ENCODE data around the gene USP34. TPM values are rescaled to one million over a fixed set of nuclear protein-coding genes. Genes with fewer than 3 reads are reported as not detected.

Gene USP34
- total and polyA plus RNA-seq, 2 experiments from 2014 or later: 81.8 to 157 TPM

- peaks cover 10% of the 10 kb centered on the region; the same call in 1 of the 2 replicates for H4K20me1 ChIP-seq (replicated peaks; ENCODE audit: insufficient read depth)
- Mint-ChIP-seq H3K27ac (no peak overlapping the region), H3K36me3 (ENCODE audit: low read depth) (peaks cover 26% of the 10 kb centered on the region; the same call in 2 of the 3 replicates), H3K27me3 (ENCODE audit: insufficient read depth, low read depth, poor library complexity) (no peaks in the 10 kb centered on the region), H3K4me3 (no peak overlapping the region), H3K4me1 (peaks cover 9% of the 10 kb centered on the region; the same call in 2 of the 3 replicates), H3K9me3 (no peaks in the 10 kb centered on the region)
- no peak overlapping the region for H3K4me2 ChIP-seq
- DNase-seq (ENCODE audit: low spot score): no peak
- H3K79me2 ChIP-seq (replicated peaks; ENCODE audit: insufficient read depth): no peaks in the 10 kb centered on the region; the same call in 1 of the 2 replicates
- TF ChIP-seq CTCF (conservative IDR thresholded peaks at IDR 0.05; ENCODE audit: low read depth in 2 of 2): no peak
- TF ChIP-seq NANOG (IDR thresholded peaks at IDR 0.05; ENCODE audit: borderline replicate concordance): no peak
- no peak for TF ChIP-seq POLR2AphosphoS5 (IDR thresholded peaks at IDR 0.05; ENCODE audit: low read depth)
- TF ChIP-seq ETS1 (IDR thresholded peaks at IDR 0.05): no peak
- no peak for TF ChIP-seq ZNF114 (CRISPR knock-in tag; IDR thresholded peaks at IDR 0.05)
- TF ChIP-seq EZH2 (IDR thresholded peaks at IDR 0.05; ENCODE audit: low read depth, unreplicated experiment): no peak
- TF ChIP-seq STAT1 (IDR thresholded peaks at IDR 0.05; ENCODE audit: unreplicated experiment): no peak
- no peak for ATAC-seq
- H3K4me1 ChIP-seq (ENCODE audit: insufficient read depth): no peaks in the 10 kb centered on the region; the same call in 1 of the 2 replicates
- H3K36me3 ChIP-seq (ENCODE audit: insufficient read depth): peaks cover 10% of the 10 kb centered on the region; the same call in 1 of the 2 replicates
- H2AFZ ChIP-seq: no peak overlapping the region
- H3F3A ChIP-seq (replicated peaks; ENCODE audit: low read depth): no peaks in the 10 kb centered on the region
- no peak overlapping the region; the same call in 1 of the 2 replicates for H3K27ac ChIP-seq (ENCODE audit: low read depth)
- no peaks in the 10 kb centered on the region for H3K9me2 ChIP-seq (ENCODE audit: insufficient read depth)
- H3K4me3 ChIP-seq: no peak overlapping the region
- no peaks in the 10 kb centered on the region for H3K27me3 ChIP-seq (ENCODE audit: insufficient read depth)
Measured at GRCh38 chr2:61327173-61327572, 143.7 kb downstream of the USP34 start.

GRCh38 chr2:61326423-61326822, 144.5 kb downstream of the USP34 start:
- H4K20me1 ChIP-seq (replicated peaks; ENCODE audit: insufficient read depth): 0 out of 2 replicates have a peak, but pooled peaks cover 8% of the 10 kb centered on the region
- H3K4me3 ChIP-seq: no peak overlapping the region
- peaks cover 9% of the 10 kb centered on the region; the same call in 2 of the 3 replicates for H3K4me1 Mint-ChIP-seq
- H3K4me2 ChIP-seq: no peak overlapping the region
- peaks cover 18% of the 10 kb centered on the region; the same call in 1 of the 2 replicates for H3K36me3 ChIP-seq (ENCODE audit: insufficient read depth)
- H3K27ac ChIP-seq (ENCODE audit: low read depth): no peak overlapping the region
- no peak overlapping the region for H2AFZ ChIP-seq
- no peaks in the 10 kb centered on the region; the same call in 1 of the 2 replicates for H3K4me1 ChIP-seq (ENCODE audit: insufficient read depth)
- no peak overlapping the region for H3K4me3 Mint-ChIP-seq
- DNase-seq (ENCODE audit: low spot score) (peak; percentile 34), ATAC-seq (peak; percentile 75)
- no peak overlapping the region for H3K27ac Mint-ChIP-seq
- no peaks in the 10 kb centered on the region for H3F3A ChIP-seq (replicated peaks; ENCODE audit: low read depth)
- TF ChIP-seq JUNB (IDR thresholded peaks at IDR 0.05; ENCODE audit: unreplicated experiment) (no peak), POLR2AphosphoS5 (IDR thresholded peaks at IDR 0.05; ENCODE audit: low read depth) (no peak), EZH2 (IDR thresholded peaks at IDR 0.05; ENCODE audit: low read depth, unreplicated experiment) (no peak), EZH2phosphoT487 (IDR thresholded peaks at IDR 0.05; ENCODE audit: unreplicated experiment) (no peak), STAT1 (IDR thresholded peaks at IDR 0.05; ENCODE audit: unreplicated experiment) (no peak), CREB1 (CRISPR knock-in tag; IDR thresholded peaks at IDR 0.05; ENCODE audit: low read depth) (no peak), ETS1 (IDR thresholded peaks at IDR 0.05) (no peak)
- H3K27me3 ChIP-seq (ENCODE audit: insufficient read depth): no peaks in the 10 kb centered on the region
- no peaks in the 10 kb centered on the region; the same call in 1 of the 2 replicates for H3K79me2 ChIP-seq (replicated peaks; ENCODE audit: insufficient read depth)
- no peaks in the 10 kb centered on the region for H3K9me2 ChIP-seq (ENCODE audit: insufficient read depth)
- H3K27me3 Mint-ChIP-seq (ENCODE audit: insufficient read depth, low read depth, poor library complexity): no peaks in the 10 kb centered on the region
- peaks cover 33% of the 10 kb centered on the region for H3K36me3 Mint-ChIP-seq (ENCODE audit: low read depth)
- H3K9me3 Mint-ChIP-seq: no peaks in the 10 kb centered on the region
